Ovary (tissue), 3 donors: ENCODE measurements around the gene SUGCT.

ENCODE experiments used
- POLR2A ChIP-seq: fragments of 450-650 bp; IDR thresholded peaks from one replicate; pipeline ENCODE4 v1.6.1; 2017; ENCODE audit warnings: antibody characterized with exemption, mild to moderate bottlenecking, moderate library complexity
- TF ChIP-seq, protein P1 (sequence below), 3 donors: fragments of 450-650 bp in 2 of 3; fragments of 200-600 bp in 1 of 3; IDR thresholded peaks; one replicate each; pipeline versions ENCODE4 v1.5.1 to v1.8.0; 2016 to 2022; ENCODE audit warnings: antibody characterized with exemption in 3 of 3, mild to moderate bottlenecking in 1 of 3
- donor health status: DM: no; HTN: no; CAD: no.

DNA sequence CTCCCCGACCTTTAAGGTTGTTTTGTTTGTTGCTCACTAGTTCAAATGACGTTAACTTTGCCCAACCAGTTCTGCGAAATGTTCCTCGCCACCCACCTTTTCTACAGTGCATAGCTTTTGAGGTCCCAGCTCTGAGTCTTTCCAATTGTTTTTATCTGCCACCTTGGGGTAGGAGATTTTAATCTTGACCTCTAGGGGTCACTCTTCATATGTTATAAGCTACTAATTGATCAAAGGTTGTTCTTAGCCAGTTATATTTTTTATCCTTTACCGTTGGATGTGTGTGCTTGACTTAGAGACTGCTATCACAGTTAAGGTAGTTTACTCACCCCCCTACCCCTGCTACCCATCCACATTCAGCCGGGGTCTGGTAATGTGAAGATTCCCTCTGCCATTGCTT, 372.4 kb downstream of the SUGCT start:
- TF ChIP-seq, protein P1, sequence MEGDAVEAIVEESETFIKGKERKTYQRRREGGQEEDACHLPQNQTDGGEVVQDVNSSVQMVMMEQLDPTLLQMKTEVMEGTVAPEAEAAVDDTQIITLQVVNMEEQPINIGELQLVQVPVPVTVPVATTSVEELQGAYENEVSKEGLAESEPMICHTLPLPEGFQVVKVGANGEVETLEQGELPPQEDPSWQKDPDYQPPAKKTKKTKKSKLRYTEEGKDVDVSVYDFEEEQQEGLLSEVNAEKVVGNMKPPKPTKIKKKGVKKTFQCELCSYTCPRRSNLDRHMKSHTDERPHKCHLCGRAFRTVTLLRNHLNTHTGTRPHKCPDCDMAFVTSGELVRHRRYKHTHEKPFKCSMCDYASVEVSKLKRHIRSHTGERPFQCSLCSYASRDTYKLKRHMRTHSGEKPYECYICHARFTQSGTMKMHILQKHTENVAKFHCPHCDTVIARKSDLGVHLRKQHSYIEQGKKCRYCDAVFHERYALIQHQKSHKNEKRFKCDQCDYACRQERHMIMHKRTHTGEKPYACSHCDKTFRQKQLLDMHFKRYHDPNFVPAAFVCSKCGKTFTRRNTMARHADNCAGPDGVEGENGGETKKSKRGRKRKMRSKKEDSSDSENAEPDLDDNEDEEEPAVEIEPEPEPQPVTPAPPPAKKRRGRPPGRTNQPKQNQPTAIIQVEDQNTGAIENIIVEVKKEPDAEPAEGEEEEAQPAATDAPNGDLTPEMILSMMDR (IDR thresholded peaks at IDR 0.05) = no peak
- no peak for TF ChIP-seq POLR2A
